GM12878 (cell line): Measurements from ENCODE around the gene SMIM12. TPM values are rescaled to one million over a fixed set of nuclear protein-coding genes. Genes with fewer than 3 reads are reported as not detected.

Experiments used
- ATAC-seq: fragments of 200-7000 bp; cut with Tn5 transposase; 3 replicates; pipeline ENCODE4 v1.9.1; 2020; ENCODE audit warnings: mild to moderate bottlenecking, moderate library complexity
- BruUV-seq: library from RNA; stranded (reverse); fragments of 400-500 nt; replicated peaks from 2 replicates; lab custom pipeline; 2021; lab: Mats Ljungman, UMichigan
- CTCF ChIA-PET: fragments of 300-600 bp; sonication (Branson Sonifier 250); formaldehyde crosslinking; extraction: SDS; loops from one replicate; lab custom pipeline; 2021; ENCODE audit warnings: inconsistent platforms; lab: Yijun Ruan, JAX
- POLR2A ChIA-PET: fragments of 350-600 bp; formaldehyde crosslinking; extraction: SDS; loops from one replicate; lab custom pipeline; 2021; ENCODE audit warnings: inconsistent platforms; lab: Charles Lee
- RAD21 ChIA-PET: fragments of 300-600 bp; sonication (Branson Sonifier 250); formaldehyde crosslinking; loops from one replicate; lab custom pipeline; 2023; ENCODE audit warnings: antibody characterized with exemption; ENCODE audit not compliant: unreplicated experiment; lab: Charles Lee
- SMC1A ChIA-PET: fragments of 300-600 bp; sonication (Branson Sonifier 250); formaldehyde crosslinking; loops from one replicate; lab custom pipeline; 2023; ENCODE audit not compliant: unreplicated experiment, uncharacterized antibody; lab: Charles Lee
- DNase-seq: peaks from one replicate; pipeline ENCODE4 v3.0.0-alpha.2; 2011; ENCODE audit warnings: low read depth, low spot score
- FAIRE-seq: peaks from 3 replicates; lab custom pipeline; 2011; peaks lifted over from hg19 to GRCh38; lab: Jason Lieb, UNC
- H2AFZ ChIP-seq: 2 replicates; pipeline ENCODE4 v1.6.0; 2011; ENCODE audit warnings: low read depth, low read length, control low read depth; ENCODE audit not compliant: control insufficient read depth
- H3K27ac ChIP-seq: 2 replicates; pipeline ENCODE4 v1.5.1; 2011; ENCODE audit warnings: control low read depth; ENCODE audit not compliant: control insufficient read depth, insufficient read depth
- H3K27me3 ChIP-seq, 2 experiments: replicated peaks in 1 of 2; 2 replicates each; pipeline versions ENCODE4 v1.6.0 to v1.6.1; 2011; ENCODE audit warnings: low read length in 1 of 2; ENCODE audit not compliant: control insufficient read depth in 2 of 2, insufficient read depth in 2 of 2
- H3K36me3 ChIP-seq, 2 experiments: 2 replicates each; pipeline ENCODE4 v1.5.1; 2011; ENCODE audit warnings: low read length in 1 of 2; ENCODE audit not compliant: control insufficient read depth in 2 of 2, insufficient read depth in 2 of 2
- H3K4me1 ChIP-seq: 2 replicates; pipeline ENCODE4 v1.6.1; 2011; ENCODE audit warnings: mild to moderate bottlenecking, low read length, moderate library complexity, mixed read lengths; ENCODE audit not compliant: control insufficient read depth, insufficient read depth
- H3K4me2 ChIP-seq: 2 replicates; pipeline ENCODE4 v1.6.0; 2011; ENCODE audit warnings: control low read depth; ENCODE audit not compliant: control insufficient read depth, insufficient read depth
- H3K4me3 ChIP-seq: fragments of 200-600 bp; sonication (generic); 2 replicates; pipeline ENCODE4 v1.5.1; 2016
- H3K79me2 ChIP-seq: 2 replicates; pipeline ENCODE4 v1.6.0; 2011; ENCODE audit warnings: low read length; ENCODE audit not compliant: control insufficient read depth, insufficient read depth
- H3K9ac ChIP-seq: 2 replicates; pipeline ENCODE4 v1.8.0; 2011; ENCODE audit warnings: low read length, control low read depth, mixed read lengths; ENCODE audit not compliant: control insufficient read depth, insufficient read depth
- H3K9me3 ChIP-seq: replicated peaks from 3 replicates; pipeline ENCODE4 v1.5.1; 2011; ENCODE audit warnings: mild to moderate bottlenecking, low read length; ENCODE audit not compliant: control insufficient read depth, insufficient read depth
- H4K20me1 ChIP-seq: 2 replicates; pipeline ENCODE4 v1.6.0; 2011; ENCODE audit not compliant: control insufficient read depth, insufficient read depth
- BHLHE40 ChIP-seq, 2 experiments: fragments of 450-650 bp in 1 of 2; IDR thresholded peaks; 2 replicates each; pipeline ENCODE4 v1.6.1; 2011 to 2017; ENCODE audit warnings: low read depth in 2 of 2, borderline replicate concordance in 1 of 2, improper control_type of control experiment in 1 of 2, low read length in 1 of 2, mild to moderate bottlenecking in 1 of 2
- POLR2AphosphoS5 ChIP-seq: IDR thresholded peaks from 2 replicates; pipeline ENCODE4 v1.6.1; 2011; ENCODE audit warnings: mild to moderate bottlenecking, low read length, inconsistent platforms
- PRDM15 ChIP-seq: fragments of 450-650 bp; formaldehyde crosslinking; IDR thresholded peaks from 2 replicates; pipeline ENCODE4 v1.4.0; 2020; ENCODE audit warnings: mild to moderate bottlenecking, moderate library complexity
- SUZ12 ChIP-seq: fragments of 200-600 bp; sonication (generic); IDR thresholded peaks from one replicate; pipeline ENCODE4 v1.6.1; 2018; ENCODE audit warnings: antibody characterized with exemption, mild to moderate bottlenecking; ENCODE audit not compliant: unreplicated experiment
- ZNF274 ChIP-seq: IDR thresholded peaks from one replicate; pipeline ENCODE4 v1.8.0; 2011; ENCODE audit not compliant: insufficient read length, insufficient read depth
- WGBS: methylation state at CpG from one replicate; pipeline ENCODE4 v1.1.6; 2016; ENCODE audit warnings: low lambda C conversion rate; ENCODE audit not compliant: insufficient replicate concordance, insufficient coverage; ENCODE audit errors: missing lambda C conversion rate; 5-methylcytosine and 5-hydroxymethylcytosine counted together
- in situ Hi-C: fragments of 300-500 bp; cut with MboI; formaldehyde crosslinking; loops from 9 replicates; pipeline ENCODE4 v1.14.3; 2018; ENCODE audit warnings: mixed read lengths
- intact Hi-C: fragments of 100-400 bp; cut with micrococcal nuclease; formaldehyde crosslinking; loops from one replicate; pipeline ENCODE4 v1.14.2; 2022; ENCODE audit not compliant: unreplicated experiment
- polyA plus RNA-seq, 11 experiments: library from polyadenylated mRNA; depleted of rRNA in 4 of 11; unstranded in 6 of 11; stranded (reverse) in 5 of 11; fragments of >200 nt; fragmentation: Nextera tagmentation in 4 of 11; fragmentation: Illumina TruSeq in 1 of 11; extraction: Ambion mirVana in 4 of 11; extraction: Trizol in 1 of 11; gene quantifications; 1 replicate in 1 of 11; 2 replicates in 10 of 11; pipeline versions ENCODE4 v1.2.1 to v1.2.3, GENCODE V29; 2011 to 2016; ENCODE audit warnings: inconsistent platforms in 2 of 11, missing spikeins in 2 of 11, low read depth in 1 of 11
- total RNA-seq, 4 experiments: library from RNA; depleted of rRNA in 3 of 4; stranded (reverse); fragments of >200 nt in 3 of 4; fragmentation: Illumina TruSeq in 1 of 4; extraction: Trizol in 1 of 4; gene quantifications; 2 replicates each; pipeline versions ENCODE4 v1.2.1 to v1.2.3, GENCODE V29; 2013 to 2021
- TF ChIP-seq, protein P1 (sequence below): fragments of 450-650 bp; IDR thresholded peaks from 2 replicates; pipeline ENCODE4 v1.6.1; 2016; ENCODE audit warnings: mild to moderate bottlenecking

SMIM12 gene
- total and polyA plus RNA-seq, 10 of the 15 experiments (the other 5 are each of a cell fraction or from before 2014, with no cell fraction given), result 26.1 to 81.5 (median 44.1) TPM

- CTCF ChIA-PET, result interaction anchor here (2.7 kb wide), 1 partner anchor 10 kb away, joined by 7 read pairs; no protein-coding TSS in a partner anchor
- 77% methylated on average over 4 of the region's 4 CpGs for whole genome bisulfite sequencing
- SMC1A ChIA-PET, result no interaction called here
- intact Hi-C loops (no loop called here), in situ Hi-C loops (no loop called here)
- TF ChIP-seq BHLHE40 (IDR thresholded peaks at IDR 0.05; ENCODE audit: borderline replicate concordance in 1 of 2, low read depth in 2 of 2, low read length in 1 of 2) (no peak), SUZ12 (no peak), ZNF274 (no peak), PRDM15 (CRISPR knock-in tag) (no peak), POLR2AphosphoS5 (no peak)
- TF ChIP-seq, protein P1, sequence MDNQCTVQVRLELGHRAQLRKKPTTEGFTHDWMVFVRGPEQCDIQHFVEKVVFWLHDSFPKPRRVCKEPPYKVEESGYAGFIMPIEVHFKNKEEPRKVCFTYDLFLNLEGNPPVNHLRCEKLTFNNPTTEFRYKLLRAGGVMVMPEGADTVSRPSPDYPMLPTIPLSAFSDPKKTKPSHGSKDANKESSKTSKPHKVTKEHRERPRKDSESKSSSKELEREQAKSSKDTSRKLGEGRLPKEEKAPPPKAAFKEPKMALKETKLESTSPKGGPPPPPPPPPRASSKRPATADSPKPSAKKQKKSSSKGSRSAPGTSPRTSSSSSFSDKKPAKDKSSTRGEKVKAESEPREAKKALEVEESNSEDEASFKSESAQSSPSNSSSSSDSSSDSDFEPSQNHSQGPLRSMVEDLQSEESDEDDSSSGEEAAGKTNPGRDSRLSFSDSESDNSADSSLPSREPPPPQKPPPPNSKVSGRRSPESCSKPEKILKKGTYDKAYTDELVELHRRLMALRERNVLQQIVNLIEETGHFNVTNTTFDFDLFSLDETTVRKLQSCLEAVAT, result no peak
- TF ChIP-seq, all 136 proteins: peak for 0
- ChIA-PET POLR2A (no interaction called here), RAD21 (no interaction called here)
- H3K4me1 ChIP-seq, result no peaks in the 10 kb centered on the region
- DNase-seq, result no peak
- no peak overlapping the region for H3K4me3 ChIP-seq
- H3K9me3 ChIP-seq, result no peaks in the 10 kb centered on the region
- ATAC-seq, result no peak
- H4K20me1 ChIP-seq, result no peaks in the 10 kb centered on the region
- H3K36me3 ChIP-seq, result no peaks in the 10 kb centered on the region
- no peak overlapping the region for H3K9ac ChIP-seq
- BruUV-seq, result no TSS peak
- H3K4me2 ChIP-seq, result no peak overlapping the region
- no peak overlapping the region for H3K27ac ChIP-seq
- H2AFZ ChIP-seq, result no peak overlapping the region
- H3K79me2 ChIP-seq, result no peaks in the 10 kb centered on the region
- FAIRE-seq, result no peak
- no peaks in the 10 kb centered on the region for H3K27me3 ChIP-seq
Measured at GRCh38 chr1:34842952-34843371, 16.6 kb downstream of the SMIM12 start.
